C4-2B (cell line): ENCODE data around the gene FA2H.
"Not testable (repeated sequence)": the region's sequence is repeated elsewhere in the genome, so short reads cannot be mapped to it uniquely, and the experiment has no call there.

ENCODE experiments used
- H3K27ac ChIP-seq: fragments of 450-650 bp; 2 replicates; pipeline ENCODE4 v1.5.1; 2017
- CTCF ChIP-seq: fragments of 450-650 bp; conservative IDR thresholded peaks from 2 replicates; pipeline ENCODE4 v1.5.1; 2017; ENCODE audit warnings: mild to moderate bottlenecking
- ZFX ChIP-seq: fragments of 450-650 bp; IDR thresholded peaks from 2 replicates; pipeline ENCODE4 v1.6.1; 2017

FA2H gene

GRCh38 chr16:74774223-74775139 lies at the start of gene FA2H:
Gene FA2H (minus strand): TSS chr16:74774820. CDS start chr16:74774755, 65 bp downstream.
- peak; percentile 58 for TF ChIP-seq CTCF
- TF ChIP-seq ZFX: no peak
- H3K27ac ChIP-seq: peak within 1 kb of the TSS; percentile 34

- no peak overlapping the region for H3K27ac ChIP-seq
- TF ChIP-seq ZFX (no peak), CTCF (peak; percentile 10; the same call in 1 of the 2 replicates)
Measured at GRCh38 chr16:74817851-74818250, 43.2 kb upstream of the FA2H start.

GRCh38 chr16:74813109-74813641 lies 38.6 kb upstream of the FA2H start:
- no peak for TF ChIP-seq ZFX
- peak; percentile 99 for TF ChIP-seq CTCF
- no peak overlapping the region for H3K27ac ChIP-seq

- TF ChIP-seq CTCF (no peak), ZFX (no peak)
- no peak overlapping the region for H3K27ac ChIP-seq
Measured at GRCh38 chr16:74811911-74812310, 37.3 kb upstream of the FA2H start.

GRCh38 chr16:74811216-74811615 lies 36.6 kb upstream of the FA2H start:
- not testable (repeated sequence) for H3K27ac ChIP-seq

GRCh38 chr16:74807052-74807646 lies 32.5 kb upstream of the FA2H start:
- H3K27ac ChIP-seq: no peak overlapping the region
- no peak for TF ChIP-seq ZFX
- TF ChIP-seq CTCF: no peak

GRCh38 chr16:74800216-74800871 lies 25.7 kb upstream of the FA2H start:
- TF ChIP-seq ZFX: no peak
- TF ChIP-seq CTCF: no peak
- no peak overlapping the region for H3K27ac ChIP-seq
